Subcutaneous adipose tissue (tissue), 4 donors: ENCODE measurements around the gene AMBP. TPM values are rescaled to one million over a fixed set of nuclear protein-coding genes. Genes with fewer than 3 reads are reported as not detected.

Experiments used
- total RNA-seq, 4 donors: library from RNA; depleted of rRNA; stranded (reverse); fragments of >200 nt; gene quantifications; one replicate each; pipeline ENCODE4 v1.1.0, GENCODE V29; 2016
- TF ChIP-seq, protein P1 (sequence below): fragments of 450-650 bp; IDR thresholded peaks from one replicate; pipeline ENCODE4 v1.5.1; 2016; ENCODE audit warnings: low read depth, mild to moderate bottlenecking, control low read depth, antibody characterized with exemption, moderate library complexity

The AMBP gene
- total RNA-seq, 4 donors from 2014 or later, result not detected

DNA sequence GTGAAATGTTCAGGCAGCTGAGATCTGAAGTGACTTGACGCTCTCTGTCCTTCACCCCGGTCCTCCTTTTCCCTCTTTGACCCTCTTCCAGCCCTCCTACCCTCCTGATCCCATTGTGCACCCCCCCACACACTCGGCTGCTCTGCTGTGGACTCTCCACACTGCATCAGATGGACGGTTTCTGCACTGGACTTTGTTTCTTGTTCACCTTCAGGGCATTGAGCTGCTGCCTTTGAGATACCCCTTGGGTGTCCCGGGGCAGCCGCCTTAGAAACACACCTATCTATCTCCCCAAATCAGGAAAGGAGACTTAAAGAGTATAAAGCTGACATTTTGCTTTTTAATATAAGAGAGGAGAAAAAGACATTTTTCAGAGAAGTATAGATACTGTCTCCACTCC lies 27.5 kb downstream of the AMBP start:
- TF ChIP-seq, protein P1, sequence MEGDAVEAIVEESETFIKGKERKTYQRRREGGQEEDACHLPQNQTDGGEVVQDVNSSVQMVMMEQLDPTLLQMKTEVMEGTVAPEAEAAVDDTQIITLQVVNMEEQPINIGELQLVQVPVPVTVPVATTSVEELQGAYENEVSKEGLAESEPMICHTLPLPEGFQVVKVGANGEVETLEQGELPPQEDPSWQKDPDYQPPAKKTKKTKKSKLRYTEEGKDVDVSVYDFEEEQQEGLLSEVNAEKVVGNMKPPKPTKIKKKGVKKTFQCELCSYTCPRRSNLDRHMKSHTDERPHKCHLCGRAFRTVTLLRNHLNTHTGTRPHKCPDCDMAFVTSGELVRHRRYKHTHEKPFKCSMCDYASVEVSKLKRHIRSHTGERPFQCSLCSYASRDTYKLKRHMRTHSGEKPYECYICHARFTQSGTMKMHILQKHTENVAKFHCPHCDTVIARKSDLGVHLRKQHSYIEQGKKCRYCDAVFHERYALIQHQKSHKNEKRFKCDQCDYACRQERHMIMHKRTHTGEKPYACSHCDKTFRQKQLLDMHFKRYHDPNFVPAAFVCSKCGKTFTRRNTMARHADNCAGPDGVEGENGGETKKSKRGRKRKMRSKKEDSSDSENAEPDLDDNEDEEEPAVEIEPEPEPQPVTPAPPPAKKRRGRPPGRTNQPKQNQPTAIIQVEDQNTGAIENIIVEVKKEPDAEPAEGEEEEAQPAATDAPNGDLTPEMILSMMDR, result no peak

DNA sequence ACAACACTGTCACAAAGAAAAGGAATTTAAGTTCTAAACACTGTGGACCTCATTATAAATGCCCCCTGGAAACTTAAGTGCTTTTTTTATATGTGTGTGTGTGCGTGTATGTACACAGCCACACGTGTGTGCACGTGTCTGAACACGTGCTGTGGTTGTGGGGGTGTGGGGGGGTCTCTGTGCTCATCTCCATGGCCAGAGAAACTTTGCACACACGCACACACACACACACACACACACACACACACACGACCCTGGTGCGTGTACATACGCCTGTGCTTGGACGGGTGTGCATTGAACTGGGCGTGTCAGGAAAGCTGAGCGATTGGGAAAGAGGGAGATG lies 27.9 kb downstream of the AMBP start:
- TF ChIP-seq, protein P1, result no peak

DNA sequence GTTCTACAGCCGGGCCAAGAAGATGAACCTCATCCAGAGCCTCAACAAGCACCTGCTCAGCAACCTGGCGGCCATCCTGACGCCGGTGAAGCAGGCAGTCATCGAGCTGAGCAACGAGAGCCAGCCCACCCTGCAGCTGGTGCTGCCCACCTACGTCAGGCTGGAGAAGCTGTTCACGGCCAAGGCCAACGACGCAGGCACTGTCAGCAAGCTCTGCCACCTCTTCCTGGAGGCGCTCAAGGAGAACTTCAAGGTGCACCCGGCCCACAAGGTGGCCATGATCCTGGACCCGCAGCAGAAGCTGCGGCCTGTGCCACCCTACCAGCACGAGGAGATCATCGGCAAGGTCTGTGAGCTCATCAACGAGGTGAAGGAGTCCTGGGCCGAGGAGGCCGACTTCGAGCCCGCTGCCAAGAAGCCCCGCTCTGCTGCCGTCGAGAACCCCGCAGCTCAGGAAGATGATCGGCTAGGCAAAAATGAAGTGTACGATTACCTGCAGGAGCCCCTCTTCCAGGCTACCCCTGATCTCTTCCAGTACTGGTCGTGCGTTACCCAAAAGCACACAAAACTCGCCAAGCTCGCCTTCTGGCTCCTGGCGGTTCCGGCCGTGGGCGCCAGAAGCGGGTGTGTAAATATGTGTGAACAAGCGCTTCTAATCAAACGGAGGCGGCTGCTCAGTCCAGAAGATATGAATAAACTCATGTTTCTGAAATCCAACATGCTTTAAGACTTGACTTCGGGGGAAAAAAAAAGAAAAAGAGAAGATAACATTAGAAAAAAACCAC lies 28.5 kb downstream of the AMBP start:
- TF ChIP-seq, protein P1, result no peak

DNA sequence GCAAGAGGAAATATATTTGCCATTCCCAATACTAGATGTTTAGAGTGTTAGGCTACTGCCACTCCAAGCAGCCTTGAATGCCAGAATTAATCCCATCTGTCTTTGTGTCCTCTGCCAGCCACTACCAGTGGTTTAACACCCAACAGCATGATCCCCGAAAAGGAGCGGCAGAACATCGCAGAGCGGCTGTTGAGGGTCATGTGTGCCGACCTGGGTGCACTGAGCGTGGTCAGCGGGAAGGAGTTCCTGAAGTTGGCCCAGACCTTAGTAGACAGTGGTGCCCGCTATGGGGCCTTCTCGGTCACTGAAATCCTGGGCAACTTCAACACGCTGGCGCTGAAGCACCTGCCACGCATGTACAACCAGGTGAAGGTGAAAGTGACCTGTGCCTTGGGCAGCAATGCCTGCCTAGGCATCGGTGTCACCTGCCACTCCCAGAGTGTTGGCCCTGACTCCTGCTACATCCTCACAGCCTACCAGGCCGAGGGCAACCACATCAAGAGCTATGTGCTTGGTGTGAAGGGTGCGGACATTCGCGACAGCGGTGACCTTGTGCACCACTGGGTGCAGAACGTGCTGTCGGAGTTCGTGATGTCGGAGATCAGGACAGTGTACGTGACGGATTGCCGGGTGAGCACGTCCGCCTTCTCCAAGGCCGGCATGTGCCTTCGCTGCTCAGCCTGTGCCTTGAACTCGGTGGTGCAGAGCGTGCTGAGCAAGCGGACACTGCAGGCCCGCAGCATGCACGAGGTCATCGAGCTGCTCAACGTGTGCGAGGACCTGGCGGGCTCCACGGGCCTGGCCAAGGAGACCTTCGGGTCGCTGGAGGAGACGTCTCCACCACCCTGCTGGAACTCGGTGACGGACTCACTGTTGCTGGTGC lies 29.3 kb downstream of the AMBP start:
- TF ChIP-seq, protein P1, result no peak

DNA sequence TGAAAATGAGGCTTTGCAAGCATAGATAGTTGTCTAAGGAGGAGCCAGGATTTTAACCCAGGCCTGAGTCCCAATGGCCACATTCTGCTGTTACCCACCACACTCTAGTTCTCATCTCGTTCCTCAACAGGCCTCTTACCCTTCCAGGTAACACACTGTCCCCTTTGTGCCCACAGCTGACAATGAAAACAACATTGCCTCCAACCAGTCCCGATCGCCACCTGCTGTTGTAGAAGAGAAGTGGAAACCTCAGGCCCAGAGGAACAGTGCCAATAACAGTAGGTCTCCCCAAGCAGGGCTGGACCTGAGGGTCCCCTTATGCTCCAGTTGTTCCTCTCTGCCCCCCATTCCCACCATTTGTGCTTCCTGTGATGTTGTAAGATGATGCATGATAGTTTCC lies 30.4 kb downstream of the AMBP start:
- TF ChIP-seq, protein P1, result no peak

DNA sequence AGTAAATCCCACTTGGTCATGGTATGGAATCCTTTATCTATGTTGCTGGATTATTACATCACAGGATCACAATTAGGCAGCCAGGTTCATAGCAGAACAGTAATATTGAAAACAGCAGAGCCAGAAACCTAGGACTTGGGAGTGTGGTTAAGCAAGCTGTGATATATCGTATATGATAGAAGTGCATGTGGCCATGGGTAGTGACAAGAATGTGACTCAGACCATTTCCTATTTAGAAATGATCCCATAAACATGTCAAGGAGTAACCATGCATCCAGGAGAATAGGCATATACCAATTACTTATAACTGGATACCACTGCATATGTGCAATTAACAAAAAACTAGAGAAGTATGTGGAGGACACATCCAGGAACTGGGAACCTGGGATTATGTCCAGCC lies 31.2 kb downstream of the AMBP start:
- TF ChIP-seq, protein P1, result no peak

DNA sequence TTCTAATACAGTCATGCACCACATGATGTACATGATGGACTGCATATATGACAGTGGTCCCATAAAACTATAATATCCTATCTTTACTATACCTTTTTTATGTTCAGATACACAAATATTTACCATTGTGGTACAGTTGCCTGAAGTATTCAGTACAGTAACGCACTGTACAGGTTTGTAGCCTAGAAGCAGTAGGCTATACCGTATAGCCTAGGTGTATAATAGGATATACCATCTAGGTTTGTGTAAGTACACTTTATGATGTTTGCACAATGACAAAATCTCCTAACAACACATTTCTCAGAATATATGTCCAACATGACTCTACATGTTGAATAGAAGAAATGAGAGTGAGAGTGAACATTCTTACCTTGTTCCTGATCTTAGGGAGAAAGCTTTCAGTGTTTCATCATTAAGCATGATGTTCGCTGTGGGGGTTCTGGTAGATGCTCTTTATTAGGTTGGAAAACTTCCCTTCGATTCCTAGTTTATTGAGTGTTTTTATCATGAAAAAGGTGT lies 31.8 kb downstream of the AMBP start:
- TF ChIP-seq, protein P1, result no peak
